Heart left ventricle (tissue), 13 donors: ENCODE measurements around the gene ABLIM2.

ENCODE experiments used
- CTCF ChIP-seq, 12 donors: fragments of 200-600 bp; sonication (generic) in 4 of 12; IDR thresholded peaks; one replicate each; pipeline versions ENCODE4 v1.5.0 to v1.8.0; 2018 to 2022; ENCODE audit warnings: antibody characterized with exemption in 12 of 12, mild to moderate bottlenecking in 5 of 12
- POLR2A ChIP-seq, 2 donors: fragments of 450-650 bp; IDR thresholded peaks; one replicate each; pipeline ENCODE4 v1.6.1; 2017; ENCODE audit warnings: antibody characterized with exemption in 2 of 2, mild to moderate bottlenecking in 2 of 2, moderate library complexity in 2 of 2
- donor health status: ischemic (EF 13 %, LVEDD 7.1; RV severe dilation, severe dysfunction).
- donor health status: DM: no; HTN: yes; CAD: no.
- donor health status: DM: no; HTN: no; CAD: no.
- donor health status: ischemic (EF 25% LVEDD 6.9; RV normal size, moderate dysfunction).
- donor health status: ischemic (EF 25% LVEDD 5.7; RV mildly dilated, moderate dysfunction).
- donor health status: ischemic (EF 35%, LVEDD 5.7; RV mildly dilated, moderate dysfunction).
- donor health status: nonischemic (EF 11% LVEDD 7.7; RV severe dilation, severe dysfunction).
- donor health status: DM: yes; HTN: yes; CAD: no.
- donor health status: PGD.
- donor health status: ischemic (EF 29% LVEDD 5.4; RV normal size, mild dysfunction).
- donor health status: nonischemic (EF 23%, LVEDD 6.1; RV moderate dilation, normal function).

GRCh38 chr4:8207314-8207713 is 48.7 kb upstream of the ABLIM2 start:
- TF ChIP-seq CTCF (IDR thresholded peaks at IDR 0.05) (no peak), POLR2A (IDR thresholded peaks at IDR 0.05) (no peak)
